Activated CD4-positive, alpha-beta T cell treated with anti-CD3 and anti-CD28 coated beads for 48 hours (primary cell): ENCODE measurements around the gene MYO6.
"Not testable (repeated sequence)": the region's sequence is repeated elsewhere in the genome, so short reads cannot be mapped to it uniquely, and the experiment has no call there.

Experiments
- DNase-seq: peaks from one replicate; pipeline ENCODE4 v3.0.0-alpha.2; 2020

Gene MYO6

GRCh38 chr6:75893776-75894152, 144.7 kb downstream of the MYO6 start:
- DNase-seq, result no peak

- DNase-seq, result no peak
Observed at GRCh38 chr6:75896526-75896925, 147.5 kb downstream of the MYO6 start.

GRCh38 chr6:75900216-75900615, 151.2 kb downstream of the MYO6 start:
- not testable (repeated sequence) for DNase-seq

- DNase-seq, result not testable (repeated sequence)
Observed at GRCh38 chr6:75905129-75905528, 156.1 kb downstream of the MYO6 start.

- DNase-seq, result no peak
Observed at GRCh38 chr6:75906871-75907270, 157.8 kb downstream of the MYO6 start.

- no peak for DNase-seq
Observed at GRCh38 chr6:75907444-75907843, 158.4 kb downstream of the MYO6 start.

- DNase-seq, result no peak
Observed at GRCh38 chr6:75913040-75913439, 164.0 kb downstream of the MYO6 start.

GRCh38 chr6:75922226-75922625, 173.2 kb downstream of the MYO6 start:
- DNase-seq, result no peak

- DNase-seq, result no peak
Observed at GRCh38 chr6:75926293-75927168, 177.5 kb downstream of the MYO6 start.

GRCh38 chr6:75931011-75931680, 182.1 kb downstream of the MYO6 start:
- DNase-seq, result no peak

- peak; percentile 7 for DNase-seq
Observed at GRCh38 chr6:75932067-75932466, 183.0 kb downstream of the MYO6 start.

- no peak for DNase-seq
Observed at GRCh38 chr6:75933387-75933975, 184.4 kb downstream of the MYO6 start.

- DNase-seq, result peak; percentile 35
Observed at GRCh38 chr6:75934643-75935472, 185.8 kb downstream of the MYO6 start.

GRCh38 chr6:75935473-75935793, 186.4 kb downstream of the MYO6 start:
- no peak for DNase-seq

- no peak for DNase-seq
Observed at GRCh38 chr6:75936682-75937081, 187.6 kb downstream of the MYO6 start.

GRCh38 chr6:75937846-75938245, 188.8 kb downstream of the MYO6 start:
- DNase-seq, result no peak

- DNase-seq, result no peak
Observed at GRCh38 chr6:75940564-75940963, 191.5 kb downstream of the MYO6 start.

- no peak for DNase-seq
Observed at GRCh38 chr6:75941509-75941908, 192.5 kb downstream of the MYO6 start.

- no peak for DNase-seq
Observed at GRCh38 chr6:75943381-75943780, 194.3 kb downstream of the MYO6 start.

GRCh38 chr6:75946146-75946831, 197.2 kb downstream of the MYO6 start:
- DNase-seq, result no peak

- DNase-seq, result no peak
Observed at GRCh38 chr6:75947935-75948334, 198.9 kb downstream of the MYO6 start.

- no peak for DNase-seq
Observed at GRCh38 chr6:75952128-75952527, 203.1 kb downstream of the MYO6 start.

- no peak for DNase-seq
Observed at GRCh38 chr6:75963569-75963968, 214.5 kb downstream of the MYO6 start.
